ENCODE results near the gene STAC3. TPM values are rescaled to one million over a fixed set of nuclear protein-coding genes. Genes with fewer than 3 reads are reported as not detected.
A peak's percentile ranks its signal among the peaks of the same experiment; 100 is the strongest.

Gene STAC3
- polyA plus RNA-seq, 4 donors, result 2.2 to 8.9 (median 4.1) TPM

DNA sequence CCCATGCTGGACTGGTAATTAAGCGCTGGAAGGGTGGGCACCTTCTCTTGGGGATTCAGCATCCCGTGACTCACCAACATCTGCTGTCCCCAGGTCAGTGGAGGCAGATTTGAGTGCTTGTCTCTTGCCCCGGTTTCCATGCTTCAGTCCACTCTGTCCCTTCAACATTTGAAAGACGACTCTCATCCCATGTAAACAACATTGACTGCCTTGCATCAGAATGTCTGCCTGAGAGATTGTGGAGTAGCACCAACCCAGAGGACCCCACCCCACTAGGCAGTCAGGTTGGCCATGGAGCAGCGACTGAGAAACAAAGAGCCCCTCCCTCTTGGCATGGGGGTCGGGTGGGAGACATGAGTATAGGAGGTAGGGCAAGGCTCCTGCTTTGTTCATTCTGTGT is 4.9 kb upstream of the STAC3 start:
- no peak for DNase-seq (ENCODE audit: low read depth in 4 of 4, low spot score in 3 of 4)

DNA sequence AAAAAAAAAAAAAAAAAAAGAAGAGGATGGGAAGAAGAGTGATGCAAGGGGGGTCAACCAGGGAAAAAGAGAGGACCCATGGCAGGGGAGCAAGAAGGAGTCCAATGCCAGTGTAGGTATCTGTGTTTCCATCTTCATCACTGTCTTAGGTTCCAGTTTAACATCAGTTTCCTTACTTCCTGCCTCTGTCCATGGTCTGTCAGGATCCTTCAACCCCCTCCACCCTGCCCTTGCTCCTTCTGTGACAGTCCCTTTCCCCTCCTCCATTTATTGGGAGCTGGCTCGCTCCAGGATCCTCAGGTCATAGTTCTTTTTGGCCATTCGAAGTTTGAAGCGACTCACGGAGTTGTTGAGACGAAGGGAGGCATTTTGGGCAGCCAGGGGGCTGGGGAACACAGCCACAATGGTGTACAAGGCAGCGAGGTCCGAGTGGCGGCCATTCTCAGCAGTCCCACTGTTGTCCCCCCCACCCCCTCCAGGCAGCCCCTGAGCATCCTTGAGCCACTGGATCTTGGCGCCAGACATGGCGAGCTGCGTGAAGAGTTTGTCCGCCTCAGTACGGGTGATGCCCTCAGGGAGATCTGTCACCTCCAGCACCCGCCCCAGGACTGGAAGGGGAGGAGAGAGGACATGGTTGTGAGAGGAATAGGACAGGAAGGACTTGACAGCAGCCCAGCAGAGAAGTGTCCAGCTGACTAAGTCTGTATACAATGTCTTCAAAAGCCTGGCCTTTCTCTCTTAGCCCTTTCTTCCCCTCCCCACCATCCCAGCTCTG is 3.7 kb upstream of the STAC3 start:
- DNase-seq (ENCODE audit: low read depth in 4 of 4, low spot score in 3 of 4), result no peak

- DNase-seq (ENCODE audit: low read depth in 4 of 4, low spot score in 3 of 4), result no peak
Measured at GRCh38 chr12:57250541-57250940, 446 bp downstream of the STAC3 start.

DNA sequence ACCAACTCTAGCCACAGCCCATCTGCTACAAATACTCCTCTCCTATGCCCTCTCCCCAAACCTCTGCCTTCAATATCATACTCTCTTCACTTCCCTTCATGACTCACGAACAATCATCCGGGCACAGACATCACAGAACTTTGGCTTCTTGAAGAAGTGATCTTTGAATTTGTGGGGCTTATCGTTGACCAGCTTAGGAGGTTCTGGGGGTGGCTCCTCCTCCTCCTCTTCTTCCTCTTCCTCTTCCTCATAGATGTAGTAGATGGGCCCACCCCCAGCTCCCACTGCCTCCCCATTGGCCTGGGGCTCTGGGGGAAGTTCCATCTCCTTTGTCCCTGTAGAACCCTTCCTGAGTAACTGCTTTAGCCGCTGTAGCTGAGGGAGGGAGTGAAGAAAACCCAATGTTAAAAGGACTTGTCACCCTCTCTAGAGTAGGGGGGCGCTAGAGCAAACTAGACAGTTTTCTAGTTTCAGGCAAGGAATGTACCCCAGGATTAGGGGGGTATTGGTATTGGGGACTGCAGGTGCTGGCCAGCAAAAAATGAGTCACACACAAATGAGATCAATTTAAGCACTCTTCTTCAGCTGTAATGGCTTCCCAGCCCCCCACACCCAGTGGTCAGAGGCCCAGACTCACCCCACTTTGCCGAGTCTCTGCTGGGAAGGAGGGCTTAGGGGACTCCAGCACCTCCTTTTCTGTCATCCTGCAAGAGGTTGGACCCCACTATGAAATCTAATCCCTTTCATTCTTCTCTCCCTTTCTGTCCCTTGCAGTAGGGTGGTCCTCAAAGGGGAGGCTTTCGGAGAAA is 1.8 kb downstream of the STAC3 start:
- no peak for DNase-seq (ENCODE audit: low read depth in 4 of 4, low spot score in 3 of 4)

DNA sequence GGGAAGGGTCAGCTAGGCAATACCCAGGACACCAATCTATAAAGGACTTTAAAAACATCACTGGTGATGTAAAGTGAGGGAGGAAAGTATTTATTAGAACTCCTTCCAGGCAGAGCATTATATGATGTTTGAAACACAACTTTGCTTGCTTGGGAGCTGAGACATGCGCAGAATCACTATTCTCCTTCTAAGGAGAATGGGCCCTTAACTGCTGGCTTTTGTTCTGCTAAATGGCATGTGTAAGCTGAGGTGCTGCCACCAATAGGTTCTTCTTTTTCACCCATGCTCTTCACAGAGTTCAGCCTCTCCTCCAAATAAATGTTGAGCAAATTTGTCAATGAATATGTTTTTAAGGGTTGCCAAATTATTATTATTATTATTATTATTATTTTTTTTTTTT is 3.9 kb downstream of the STAC3 start:
- no peak for DNase-seq (ENCODE audit: low read depth in 4 of 4, low spot score in 3 of 4)

GRCh38 chr12:57244312-57244696 is 6.7 kb downstream of the STAC3 start:
- DNase-seq (ENCODE audit: low read depth in 4 of 4, low spot score in 3 of 4), result no peak

DNA sequence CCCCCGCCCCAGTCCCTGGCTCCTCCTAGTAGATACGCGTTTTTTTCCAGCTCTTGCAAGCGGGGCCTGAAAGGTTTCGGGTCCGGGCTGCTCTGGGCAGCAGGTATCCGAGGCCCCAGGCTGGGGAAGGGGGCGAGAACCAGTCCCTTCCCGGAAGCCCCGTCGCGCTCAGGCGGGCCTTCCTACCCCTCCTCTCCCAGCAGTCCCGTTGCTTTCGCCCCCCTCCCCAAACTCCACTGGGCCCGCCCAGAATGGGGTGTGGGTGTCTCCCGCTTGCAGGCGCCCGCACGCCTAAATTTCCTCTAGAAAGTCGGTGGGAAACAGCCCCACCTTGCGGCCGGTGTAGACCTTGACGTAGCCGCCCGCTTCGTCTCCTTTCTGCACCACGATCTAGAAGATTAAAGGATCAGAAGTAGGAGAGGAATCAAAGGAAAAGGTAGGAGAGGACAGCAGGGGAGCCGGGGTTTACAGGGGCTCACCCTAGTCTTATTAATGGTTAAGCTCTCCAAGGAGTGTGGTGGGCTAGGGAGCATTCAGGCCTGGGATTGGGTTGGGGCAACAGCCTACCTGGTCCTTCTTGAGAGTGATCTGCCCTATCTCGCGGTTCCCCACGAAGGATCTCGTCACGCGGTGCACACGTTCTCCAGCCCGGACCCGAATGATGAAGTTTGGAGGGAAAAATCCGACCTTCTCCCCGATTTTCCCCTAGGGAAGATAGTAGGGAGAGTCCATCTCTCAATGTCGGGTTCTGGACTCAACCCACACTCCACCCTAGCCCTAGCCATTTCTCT is 7.3 kb downstream of the STAC3 start:
- DNase-seq (ENCODE audit: low read depth in 4 of 4, low spot score in 3 of 4), result peak in 1 of 4 donors; percentile 63

DNA sequence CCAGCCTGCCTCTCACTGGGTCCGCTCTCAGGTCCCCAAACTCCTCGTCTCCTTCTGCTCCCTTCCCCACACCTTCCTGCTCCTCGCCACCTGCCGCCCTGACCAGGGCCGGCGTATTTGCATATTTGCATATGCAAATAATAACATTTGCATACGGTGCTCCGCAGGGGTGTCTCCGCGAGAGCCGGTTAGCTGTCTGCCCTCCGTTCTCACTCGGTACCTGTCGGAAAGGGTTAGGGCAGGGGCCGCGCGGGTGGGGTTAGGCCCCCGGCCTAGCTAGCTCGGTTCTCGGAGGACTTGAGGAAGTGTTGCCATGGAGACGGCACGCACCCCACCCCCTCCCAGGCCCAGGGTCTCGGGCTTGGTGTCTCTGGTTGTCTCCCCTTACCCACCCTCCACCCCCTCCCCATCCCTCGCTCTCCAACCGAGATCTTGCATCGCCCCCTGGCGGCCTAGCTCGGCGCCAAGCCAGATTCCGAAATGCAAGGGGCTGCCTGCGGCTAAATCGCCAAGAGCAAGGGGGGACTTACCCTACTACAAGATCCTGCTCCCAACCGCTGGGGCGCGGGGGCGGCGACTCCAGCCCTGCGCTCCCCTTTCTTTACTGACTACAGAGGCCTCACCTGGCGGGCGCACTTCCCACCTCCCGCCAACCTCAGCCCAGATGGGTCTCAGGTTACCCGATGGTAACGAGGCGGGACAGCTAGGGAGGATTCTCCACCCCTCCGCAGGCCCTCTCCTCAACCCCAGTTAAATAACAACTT is 8.1 kb downstream of the STAC3 start:
- DNase-seq (ENCODE audit: low read depth in 4 of 4, low spot score in 3 of 4), result peak in 1 of 4 donors; percentile 74

DNA sequence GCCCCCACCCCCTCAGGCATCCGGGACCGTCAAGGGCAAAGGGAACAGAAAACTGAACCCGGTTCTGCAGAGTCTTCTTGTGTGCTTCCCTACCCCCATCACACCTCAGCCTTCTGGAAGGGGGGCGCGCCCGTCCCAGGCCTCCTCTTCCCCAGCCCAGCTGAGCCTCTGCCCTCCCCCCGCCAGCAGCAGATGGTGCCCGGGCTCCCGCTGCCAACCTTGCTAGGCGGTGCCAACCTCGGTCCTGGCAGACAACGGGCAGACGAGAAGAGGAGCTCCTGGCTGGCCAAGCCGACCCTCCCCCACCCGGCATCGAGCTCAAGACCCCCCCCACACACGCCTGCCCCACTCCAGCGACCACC is 8.7 kb downstream of the STAC3 start:
- DNase-seq (ENCODE audit: low read depth in 4 of 4, low spot score in 3 of 4), result no peak

- DNase-seq (ENCODE audit: low read depth in 4 of 4, low spot score in 3 of 4), result no peak
Measured at GRCh38 chr12:57241402-57242310, 9.3 kb downstream of the STAC3 start.

DNA sequence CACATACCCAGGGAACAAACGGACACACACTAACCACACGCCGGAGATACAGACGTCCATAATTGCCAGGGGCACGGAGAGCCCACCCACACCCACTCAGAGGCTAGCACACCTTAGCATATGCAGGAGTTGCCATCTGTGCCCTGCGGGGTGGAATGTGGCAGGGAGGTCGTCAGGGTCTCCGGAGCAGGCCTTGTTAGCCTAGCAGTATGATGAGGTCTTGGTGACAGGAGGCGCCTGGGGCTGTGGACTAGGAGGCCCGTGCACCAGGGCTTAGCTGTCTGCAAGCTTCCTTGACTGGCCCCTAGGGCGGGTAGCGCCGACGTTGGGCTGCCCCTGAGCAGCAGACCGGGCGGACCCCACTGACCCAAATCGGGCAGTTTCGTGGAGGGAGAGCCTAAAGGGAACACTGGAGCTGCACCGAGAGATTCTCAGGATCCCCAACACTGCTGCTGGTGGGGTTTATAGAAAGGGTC is 10.0 kb downstream of the STAC3 start:
- DNase-seq (ENCODE audit: low read depth in 4 of 4, low spot score in 3 of 4), result no peak

- no peak for DNase-seq (ENCODE audit: low read depth in 4 of 4, low spot score in 3 of 4)
Measured at GRCh38 chr12:57240066-57240921, 10.7 kb downstream of the STAC3 start.

GRCh38 chr12:57239587-57240065 is 11.4 kb downstream of the STAC3 start:
- DNase-seq (ENCODE audit: low read depth in 4 of 4, low spot score in 3 of 4), result no peak

DNA sequence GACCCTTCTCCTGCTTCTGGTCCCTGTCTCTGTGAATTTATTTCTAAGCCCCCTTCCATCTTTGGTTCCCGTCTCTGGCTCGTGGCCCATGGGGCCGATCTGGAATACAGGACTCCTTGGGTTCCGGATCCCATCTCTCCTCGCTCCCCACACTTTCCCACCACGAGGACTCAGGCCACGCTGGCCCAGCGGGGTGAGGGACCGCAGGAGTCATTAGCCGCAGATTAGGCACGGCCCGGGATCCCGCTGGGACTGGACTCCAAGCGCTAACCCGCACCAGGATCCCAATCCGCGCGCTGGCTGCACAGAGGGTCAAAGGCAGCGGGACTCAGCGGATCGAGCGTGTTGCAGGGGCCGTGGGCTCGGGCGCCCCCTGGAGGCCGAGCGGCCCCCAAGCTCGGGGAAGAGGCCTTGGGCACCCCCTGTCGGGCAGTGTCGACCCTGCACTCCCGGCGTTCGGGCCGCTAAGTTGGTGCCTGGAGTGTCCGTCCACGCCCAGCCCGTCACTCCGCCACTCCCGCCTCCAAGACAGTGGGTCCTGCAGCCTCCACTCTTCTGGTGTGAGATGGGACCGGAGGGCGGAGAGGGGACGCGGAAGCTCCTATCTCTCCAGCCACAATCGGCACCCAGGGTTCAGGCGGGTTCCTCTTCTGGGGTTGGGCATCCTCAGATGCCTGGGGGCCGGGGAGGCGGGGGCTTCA is 12.0 kb downstream of the STAC3 start:
- DNase-seq (ENCODE audit: low read depth in 4 of 4, low spot score in 3 of 4), result peak in 1 of 4 donors; percentile 75

DNA sequence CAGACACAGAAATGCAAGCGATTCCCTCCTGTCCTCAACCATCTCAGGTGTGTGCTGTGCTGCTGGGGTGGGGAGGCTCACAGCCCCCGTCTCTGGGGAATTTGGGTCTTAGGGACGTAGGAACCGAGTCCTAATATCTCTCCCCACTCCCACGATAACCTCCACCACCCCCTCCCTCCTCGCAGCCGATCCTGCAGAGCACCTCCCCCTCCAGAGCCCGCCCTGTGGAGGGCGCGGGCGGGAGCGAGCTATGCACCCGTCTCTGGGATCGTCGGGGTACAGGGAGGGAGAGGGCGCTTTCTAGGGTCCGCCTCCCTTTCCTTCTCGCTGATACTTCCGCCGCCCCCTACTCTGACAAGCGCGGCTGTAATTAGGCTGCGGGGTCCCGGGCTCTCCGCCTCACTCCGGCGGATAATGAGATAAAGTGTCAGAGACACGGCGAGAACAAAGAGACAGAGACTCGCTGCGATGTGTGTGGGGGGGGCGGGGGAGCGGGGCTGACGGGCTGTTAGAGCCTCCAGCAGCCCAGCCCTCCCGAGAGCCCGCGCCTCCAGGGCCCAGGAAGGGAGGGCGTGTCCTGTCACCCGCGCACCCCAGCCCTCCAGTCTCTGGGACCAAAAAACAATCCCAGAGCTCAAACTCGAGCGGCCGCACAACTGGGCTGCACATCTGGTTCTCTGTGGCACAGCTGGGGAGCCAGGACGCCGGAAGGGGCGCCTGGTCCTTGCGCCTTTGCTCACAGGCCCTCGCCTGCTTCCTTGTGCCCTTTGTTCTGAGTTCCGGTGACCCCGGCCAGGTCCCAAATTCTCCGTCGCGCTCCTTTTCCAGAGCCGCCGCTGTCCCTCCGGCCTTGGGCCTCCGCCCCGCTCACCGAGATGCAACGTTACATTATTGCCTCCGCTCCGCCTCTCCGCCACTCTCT is 12.8 kb downstream of the STAC3 start:
- DNase-seq (ENCODE audit: low read depth in 4 of 4, low spot score in 3 of 4), result no peak

DNA sequence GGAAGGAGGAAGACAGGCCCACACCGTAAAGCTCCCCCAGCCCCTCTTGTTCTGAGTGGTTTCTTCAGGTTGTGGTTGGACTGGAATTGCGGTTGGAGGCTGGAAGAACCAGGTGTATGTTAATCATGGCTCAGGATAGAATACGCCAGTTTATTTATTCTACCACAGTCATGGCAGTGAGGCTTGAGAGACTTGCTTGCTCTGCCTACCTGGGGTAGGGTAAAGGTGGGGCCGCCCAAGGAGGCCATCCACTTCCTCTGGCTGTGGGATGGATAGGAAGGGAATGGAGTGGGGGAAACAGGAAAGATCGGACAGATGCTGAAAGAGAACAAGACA is 13.4 kb downstream of the STAC3 start:
- no peak for DNase-seq (ENCODE audit: low read depth in 4 of 4, low spot score in 3 of 4)
